GM21825 (cell line): ENCODE measurements around the gene ZNF438.
"Not testable (repeated sequence)": the region's sequence is repeated elsewhere in the genome, so short reads cannot be mapped to it uniquely, and the experiment has no call there.

ENCODE experiments used
- ATAC-seq: cut with Tn5 transposase; IDR thresholded peaks from one replicate; pipeline ENCODE4 v1.9.1; 2021; ENCODE audit warnings: mild to moderate bottlenecking, moderate library complexity; ENCODE audit not compliant: unreplicated experiment

ZNF438 gene

DNA sequence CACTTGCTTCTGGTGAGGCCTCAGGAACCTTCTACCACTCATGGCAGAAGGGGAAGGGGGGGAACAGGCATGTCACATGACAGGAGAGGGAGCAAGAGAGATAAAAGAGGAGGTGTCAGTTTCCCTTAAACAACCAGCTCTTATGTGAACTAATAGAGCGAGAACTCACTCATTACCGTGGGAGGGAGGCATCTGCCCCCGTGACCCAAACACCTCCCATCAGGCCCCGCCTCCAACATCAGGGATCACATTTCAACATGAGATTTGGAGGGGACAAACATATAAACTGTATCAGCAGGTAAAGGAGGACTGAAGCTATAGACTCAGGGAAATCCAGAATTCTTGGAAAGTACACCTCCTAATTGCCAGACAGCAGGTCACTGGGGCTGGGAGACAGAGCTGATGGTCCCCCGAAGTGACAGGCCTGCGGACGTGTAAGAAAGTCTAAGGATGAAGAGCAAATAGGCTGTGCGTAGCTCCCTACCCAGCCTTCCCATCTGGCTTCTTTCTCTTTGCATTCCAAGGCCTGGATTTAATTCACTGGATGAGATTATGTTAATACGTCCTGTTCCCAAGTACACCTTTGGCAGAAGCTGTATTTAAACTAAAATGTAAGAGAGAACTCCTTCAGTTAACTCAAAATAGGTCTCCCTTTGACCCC lies 215.4 kb downstream of the ZNF438 start:
- ATAC-seq: no peak

DNA sequence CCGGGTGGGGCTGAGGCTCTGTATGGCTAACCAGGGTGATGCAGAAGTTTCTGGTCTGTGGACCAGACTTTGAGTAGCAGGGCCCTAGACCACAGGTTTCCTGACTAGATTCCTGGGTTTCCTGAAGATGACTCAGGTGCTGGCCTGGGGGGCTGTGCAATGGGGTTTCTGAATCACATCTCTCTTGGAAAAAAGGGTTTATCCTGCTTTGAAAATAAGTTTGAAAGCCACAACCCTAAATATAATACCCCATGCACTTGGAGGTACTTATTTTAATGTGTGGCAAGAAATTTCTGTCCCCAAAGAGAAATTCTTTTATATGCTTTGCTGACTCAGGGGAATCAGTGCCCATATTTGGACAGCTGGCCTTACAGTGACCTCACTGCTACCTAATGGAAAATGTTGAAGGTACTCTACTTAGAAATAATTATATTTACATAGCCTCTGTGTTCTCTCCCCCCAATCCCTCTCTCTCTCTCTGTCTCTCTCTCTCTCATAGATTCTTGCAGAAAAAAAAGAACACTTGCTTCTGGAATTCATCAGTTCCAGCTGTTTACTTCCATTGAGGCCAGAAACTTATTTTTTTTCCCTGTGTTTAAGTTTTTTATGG lies 217.7 kb downstream of the ZNF438 start:
- ATAC-seq: no peak

DNA sequence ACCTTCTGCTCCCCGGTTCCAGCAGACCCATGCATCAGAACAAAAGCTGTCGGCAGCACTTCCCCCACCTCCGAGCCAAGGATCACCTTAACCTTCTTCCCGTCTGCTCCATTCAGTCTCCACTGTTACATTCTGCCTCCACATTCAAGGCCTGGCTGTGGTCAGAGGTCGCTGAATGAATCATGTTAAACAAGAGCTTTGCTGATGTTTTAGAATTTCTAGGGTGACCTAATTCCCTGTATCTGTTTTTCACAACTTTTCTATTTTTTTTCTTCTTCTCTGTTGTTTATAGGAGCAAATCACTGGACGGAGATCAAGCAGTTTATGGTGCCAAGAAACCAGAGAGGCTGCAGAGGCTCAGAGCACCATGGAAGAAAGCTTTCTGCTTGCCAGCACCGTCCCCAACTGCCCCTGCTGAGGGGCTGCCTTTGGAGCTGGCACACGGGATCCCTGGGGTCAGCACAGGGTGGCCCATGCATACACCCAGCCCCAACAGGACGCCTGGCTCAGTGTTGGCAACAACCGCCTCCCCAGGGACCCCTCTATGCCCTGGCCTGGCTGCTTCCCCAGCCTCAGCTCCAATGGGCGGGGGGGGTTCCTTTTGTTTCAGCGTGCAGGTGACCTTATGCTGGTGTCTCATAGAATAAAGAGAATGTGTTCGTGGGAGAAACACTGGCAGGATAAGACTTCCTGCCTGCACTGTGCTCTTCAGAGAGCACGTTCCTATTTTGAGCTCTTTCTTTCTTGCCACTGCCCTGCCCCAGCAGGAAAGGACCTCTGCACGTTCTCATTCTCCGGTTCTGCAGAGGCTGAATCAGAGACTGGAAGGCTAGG lies 219.4 kb downstream of the ZNF438 start:
- ATAC-seq: no peak

DNA sequence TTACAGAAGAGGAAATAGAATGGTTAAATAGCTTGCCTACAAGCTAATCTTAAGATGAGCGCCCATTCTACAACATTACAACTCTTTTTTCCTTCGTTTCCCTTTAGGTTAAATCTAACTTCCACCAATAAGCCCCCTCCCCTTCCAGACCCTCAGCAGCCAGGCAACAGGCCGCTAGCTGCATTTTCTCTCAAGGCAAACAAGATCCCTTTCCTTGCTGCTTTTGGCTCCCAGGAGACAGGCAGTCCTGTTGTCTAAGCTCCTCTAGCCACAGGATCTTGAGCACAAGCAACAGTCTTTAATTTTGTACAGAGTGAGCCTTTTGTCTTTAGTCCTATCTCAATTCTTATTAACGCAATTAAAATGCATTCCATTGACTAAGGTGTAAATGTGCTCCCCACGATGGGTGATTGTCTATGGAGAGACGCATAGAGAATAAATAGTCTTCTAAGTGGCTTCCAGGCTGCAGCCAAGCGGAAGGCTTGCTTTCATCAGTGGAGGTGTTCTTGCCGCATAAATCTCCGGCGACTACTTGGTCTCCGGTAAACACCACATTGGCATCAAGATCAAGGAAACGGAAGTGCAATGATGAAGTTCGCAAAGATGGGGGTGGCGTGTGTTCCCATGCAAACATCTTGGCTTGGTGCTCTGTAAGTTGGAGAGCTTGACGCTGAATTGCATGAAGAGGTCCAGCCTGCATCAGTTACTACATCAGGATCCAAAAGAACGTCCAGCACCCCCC lies 220.2 kb downstream of the ZNF438 start:
- ATAC-seq: no peak

DNA sequence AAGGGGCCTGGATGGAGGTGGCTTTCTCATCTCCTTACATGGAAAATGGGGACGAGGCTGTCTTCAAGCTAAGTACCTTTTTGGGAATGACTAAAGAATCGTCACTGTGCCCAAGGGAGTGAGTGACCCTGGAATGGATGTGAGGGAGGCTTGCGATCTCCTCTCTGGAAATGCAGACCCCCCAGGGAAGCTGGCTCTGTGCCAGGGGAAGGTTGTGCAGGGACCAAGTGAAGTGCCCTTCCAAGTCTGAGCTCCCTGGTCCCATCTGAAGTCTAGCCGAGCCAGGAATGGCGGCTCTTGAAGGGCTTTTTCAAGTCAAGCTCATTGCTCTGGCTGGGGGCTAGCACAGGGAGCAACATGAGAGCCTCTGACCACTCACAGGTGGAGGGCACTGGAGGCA lies 221.2 kb downstream of the ZNF438 start:
- no peak for ATAC-seq

DNA sequence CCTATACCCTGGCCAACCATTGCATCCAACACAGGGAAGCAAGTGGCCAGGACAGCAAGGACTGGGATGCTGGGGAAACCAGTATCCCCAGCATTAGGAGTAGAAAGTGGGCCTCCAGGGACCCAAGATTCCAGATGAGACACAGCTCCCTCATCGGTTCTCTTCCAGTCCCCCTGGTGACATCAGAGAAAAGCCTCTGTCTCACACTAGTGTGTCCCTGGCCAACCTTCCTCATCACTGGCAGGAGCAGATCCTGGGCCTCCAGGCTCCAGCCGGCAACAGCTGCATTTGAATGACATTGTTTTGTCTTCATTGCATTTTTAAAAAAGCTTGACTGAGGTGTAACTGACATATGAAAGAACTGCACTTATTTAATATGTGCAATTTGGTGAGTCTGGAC lies 224.8 kb downstream of the ZNF438 start:
- no peak for ATAC-seq

DNA sequence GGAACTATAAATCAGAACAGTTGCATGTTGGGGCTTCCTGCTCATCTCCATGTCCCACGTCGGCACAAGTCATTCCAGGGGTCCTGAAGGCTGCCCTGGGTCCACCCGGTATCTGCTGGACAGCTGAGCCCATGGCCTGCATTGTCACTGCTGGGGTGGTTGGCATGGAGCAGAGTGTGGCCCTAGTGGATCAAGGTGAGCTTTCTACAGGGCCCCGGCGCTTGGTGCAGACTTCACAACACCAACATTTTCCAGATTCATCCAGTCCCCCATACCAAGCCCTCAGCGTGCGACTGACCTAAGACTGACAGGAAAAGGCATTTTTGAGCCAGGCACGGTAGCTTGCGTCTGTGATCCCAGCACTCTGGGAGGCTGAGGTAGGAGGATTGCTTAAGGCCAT lies 226.6 kb downstream of the ZNF438 start:
- no peak for ATAC-seq

DNA sequence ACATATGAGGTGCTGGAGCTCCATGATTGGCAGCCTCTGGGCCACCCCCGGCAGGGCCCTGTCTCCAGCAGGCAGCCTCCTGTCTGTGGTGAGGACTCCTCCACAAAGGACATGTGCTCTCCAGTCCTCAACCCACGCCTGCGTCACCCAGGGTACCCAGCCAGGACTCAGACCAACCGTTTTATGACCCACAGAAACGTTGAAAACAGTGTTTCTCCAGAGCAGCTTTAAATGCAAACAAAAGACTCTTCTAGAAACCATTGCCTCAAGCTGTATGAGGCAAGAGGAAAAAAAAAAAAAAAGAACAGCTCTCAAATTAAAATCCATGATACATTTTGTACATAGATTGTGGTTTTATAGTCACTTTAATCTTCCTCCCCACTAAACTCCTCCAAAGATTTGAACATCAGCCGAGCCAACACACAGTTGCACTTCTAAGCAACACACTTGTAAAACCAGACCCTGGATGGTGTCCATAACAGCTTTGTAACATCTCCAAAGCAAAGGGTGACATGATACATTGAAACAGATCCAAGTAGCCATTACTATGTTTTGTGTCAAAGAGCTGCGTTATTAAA lies 227.1 kb downstream of the ZNF438 start:
- ATAC-seq: no peak

DNA sequence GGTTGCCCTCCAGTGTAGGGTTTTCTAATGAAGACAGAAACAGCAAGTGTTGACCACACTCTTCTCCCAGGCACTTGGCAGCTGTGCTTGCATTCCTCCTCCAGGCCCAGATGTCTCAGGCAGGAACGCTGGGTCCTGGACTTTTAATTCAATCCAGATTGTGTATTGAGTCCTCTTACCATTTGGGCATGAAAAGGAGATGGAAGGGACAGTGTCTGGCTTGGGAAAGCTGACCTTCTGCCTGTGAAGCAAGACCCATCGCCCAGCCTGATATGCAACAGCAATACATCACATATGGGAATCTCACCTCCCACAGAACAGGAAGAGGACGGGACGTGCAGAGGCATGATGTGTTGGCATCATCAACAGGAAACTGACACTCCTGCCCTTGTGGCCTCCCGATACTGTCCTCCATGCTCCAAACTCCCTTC lies 227.8 kb downstream of the ZNF438 start:
- no peak for ATAC-seq

DNA sequence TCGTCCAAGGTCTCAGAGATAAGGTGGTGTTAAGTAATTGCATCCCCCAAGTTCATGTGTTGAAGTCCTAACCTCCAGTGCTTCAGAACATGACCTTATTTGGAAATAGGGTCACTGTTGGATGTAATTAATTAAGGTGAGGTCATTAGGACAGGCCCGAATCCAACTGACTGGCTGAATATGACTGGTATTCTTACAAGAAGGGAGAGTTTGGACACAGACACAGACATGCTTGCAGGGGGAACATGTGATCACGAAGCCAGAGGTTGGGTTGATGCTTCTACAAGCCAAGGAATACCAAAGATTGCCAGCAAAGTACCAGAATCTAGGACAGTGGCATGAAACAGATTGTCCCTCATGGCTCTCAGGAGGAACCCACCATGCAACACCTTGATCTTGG lies 228.6 kb downstream of the ZNF438 start:
- ATAC-seq: no peak

DNA sequence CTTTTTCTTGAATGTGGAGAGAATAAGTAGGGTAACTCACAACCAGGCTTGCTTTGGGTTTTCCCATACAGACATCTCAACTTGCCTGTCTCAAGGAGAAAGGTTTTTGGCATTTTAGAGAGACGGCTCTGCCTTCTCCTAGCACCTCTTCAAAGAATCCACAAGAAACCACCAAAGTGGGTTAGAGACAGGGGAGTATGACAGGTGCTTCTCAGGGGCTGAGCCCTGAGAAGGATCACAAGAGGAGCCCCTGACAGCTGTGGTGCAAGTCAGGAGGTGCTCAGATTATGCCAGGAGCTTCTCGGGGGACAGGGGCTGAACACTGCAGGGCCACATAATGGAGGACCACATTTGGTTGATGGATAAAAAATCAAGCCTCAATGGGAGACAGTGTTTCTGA lies 231.3 kb downstream of the ZNF438 start:
- ATAC-seq: no peak

DNA sequence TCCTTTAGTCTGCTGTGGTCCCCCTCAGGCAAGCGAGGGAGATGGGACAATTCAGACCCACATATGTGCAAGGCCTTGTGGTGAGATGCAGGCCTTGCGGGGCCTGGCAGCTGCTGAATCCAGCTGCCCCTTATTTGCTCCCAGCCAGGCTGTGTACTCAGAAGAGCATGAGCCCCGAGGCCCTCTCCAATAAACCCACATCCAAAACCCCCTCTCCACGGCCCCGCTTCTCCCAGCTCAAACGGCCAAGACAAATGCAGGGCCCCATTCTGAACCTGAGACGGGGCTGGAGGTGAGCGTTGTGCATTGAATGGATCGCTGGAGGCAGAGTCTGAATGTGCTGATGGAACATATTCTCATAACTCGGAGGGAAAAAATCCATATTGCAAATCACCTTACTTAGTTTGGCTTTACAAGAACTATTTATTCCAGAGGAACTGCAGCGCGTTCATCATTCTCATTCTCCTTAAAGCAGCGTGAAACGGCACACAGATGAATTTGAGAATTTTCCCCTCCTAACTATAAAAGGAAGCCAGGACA lies 232.9 kb downstream of the ZNF438 start:
- no peak for ATAC-seq

DNA sequence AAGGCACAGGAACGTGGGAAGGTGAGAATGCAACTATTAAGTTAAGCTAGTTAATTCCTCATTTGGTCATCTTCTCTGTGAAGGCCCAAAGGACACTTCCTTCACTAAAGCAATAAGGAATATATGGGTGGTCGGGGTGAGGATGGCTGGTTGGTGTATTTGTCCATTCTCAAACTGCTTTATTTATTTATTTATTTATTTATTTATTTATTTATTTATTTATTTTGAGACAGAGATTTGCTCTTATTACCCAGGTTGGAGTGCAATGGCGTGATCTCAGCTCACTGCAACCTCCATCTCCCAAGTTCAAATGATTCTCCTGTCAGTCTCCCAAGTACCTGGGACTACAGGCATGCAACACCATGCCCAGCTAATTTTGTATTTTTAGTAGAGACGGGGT lies 236.6 kb downstream of the ZNF438 start:
- ATAC-seq: not testable (repeated sequence)
